Ovary (tissue), 3 donors: ENCODE results near the gene CASP5.

Experiments used
- EP300 ChIP-seq: sonication (generic); formaldehyde crosslinking; IDR thresholded peaks from one replicate; pipeline ENCODE4 v1.6.1; 2017; ENCODE audit warnings: antibody characterized with exemption
- POLR2A ChIP-seq: fragments of 450-650 bp; IDR thresholded peaks from one replicate; pipeline ENCODE4 v1.6.1; 2017; ENCODE audit warnings: antibody characterized with exemption, mild to moderate bottlenecking, moderate library complexity
- TF ChIP-seq, protein P1 (sequence below), 3 donors: fragments of 450-650 bp in 2 of 3; fragments of 200-600 bp in 1 of 3; IDR thresholded peaks; one replicate each; pipeline versions ENCODE4 v1.5.1 to v1.8.0; 2016 to 2022; ENCODE audit warnings: antibody characterized with exemption in 3 of 3, mild to moderate bottlenecking in 1 of 3
- donor health status: DM: no; HTN: no; CAD: no.

GRCh38 chr11:105007463-105007862 is 15.5 kb downstream of the CASP5 start:
- no peak for TF ChIP-seq EP300
- TF ChIP-seq, protein P1, sequence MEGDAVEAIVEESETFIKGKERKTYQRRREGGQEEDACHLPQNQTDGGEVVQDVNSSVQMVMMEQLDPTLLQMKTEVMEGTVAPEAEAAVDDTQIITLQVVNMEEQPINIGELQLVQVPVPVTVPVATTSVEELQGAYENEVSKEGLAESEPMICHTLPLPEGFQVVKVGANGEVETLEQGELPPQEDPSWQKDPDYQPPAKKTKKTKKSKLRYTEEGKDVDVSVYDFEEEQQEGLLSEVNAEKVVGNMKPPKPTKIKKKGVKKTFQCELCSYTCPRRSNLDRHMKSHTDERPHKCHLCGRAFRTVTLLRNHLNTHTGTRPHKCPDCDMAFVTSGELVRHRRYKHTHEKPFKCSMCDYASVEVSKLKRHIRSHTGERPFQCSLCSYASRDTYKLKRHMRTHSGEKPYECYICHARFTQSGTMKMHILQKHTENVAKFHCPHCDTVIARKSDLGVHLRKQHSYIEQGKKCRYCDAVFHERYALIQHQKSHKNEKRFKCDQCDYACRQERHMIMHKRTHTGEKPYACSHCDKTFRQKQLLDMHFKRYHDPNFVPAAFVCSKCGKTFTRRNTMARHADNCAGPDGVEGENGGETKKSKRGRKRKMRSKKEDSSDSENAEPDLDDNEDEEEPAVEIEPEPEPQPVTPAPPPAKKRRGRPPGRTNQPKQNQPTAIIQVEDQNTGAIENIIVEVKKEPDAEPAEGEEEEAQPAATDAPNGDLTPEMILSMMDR (IDR thresholded peaks at IDR 0.05) = no peak
- TF ChIP-seq POLR2A = no peak
